ENCODE measurements around the gene ANKRD53. TPM values are rescaled to one million over a fixed set of nuclear protein-coding genes. Genes with fewer than 3 reads are reported as not detected.

ANKRD53 gene
- total RNA-seq, 4 donors from 2014 or later = 1.8 to 3.7 TPM; not detected in 2

GRCh38 chr2:70964133-70964532 is 14.3 kb upstream of the ANKRD53 start:
- H3K4me3 ChIP-seq = no peak overlapping the region
- H3K27me3 ChIP-seq = peaks cover 0 to 5% of the 10 kb centered on the region in 2 donors
- no peaks in the 10 kb centered on the region for H3K9me3 ChIP-seq
- no peak overlapping the region for H3K27ac ChIP-seq
- no peak for TF ChIP-seq POLR2A (IDR thresholded peaks at IDR 0.05)
- no peak for TF ChIP-seq CTCF (IDR thresholded peaks at IDR 0.05)
- intact Hi-C loops (cut with DNase I; ENCODE audit: low total_unique reads) = no loop called here
- no peaks in the 10 kb centered on the region for H3K36me3 ChIP-seq
- peaks cover 0 to 4% of the 10 kb centered on the region in 2 donors for H3K4me1 ChIP-seq
- no peak for DNase-seq

GRCh38 chr2:70964596-70965386 is 13.6 kb upstream of the ANKRD53 start:
- H3K9me3 ChIP-seq = no peaks in the 10 kb centered on the region
- peak overlapping the region; percentile 29 to 47 for H3K4me3 ChIP-seq
- peaks cover 0 to 5% of the 10 kb centered on the region in 2 donors for H3K27me3 ChIP-seq
- H3K36me3 ChIP-seq = no peaks in the 10 kb centered on the region
- no peak overlapping the region for H3K27ac ChIP-seq
- peaks cover 0 to 4% of the 10 kb centered on the region in 2 donors for H3K4me1 ChIP-seq
- TF ChIP-seq CTCF (IDR thresholded peaks at IDR 0.05) = peak; percentile 77 to 87 (median 80)
- TF ChIP-seq POLR2A (IDR thresholded peaks at IDR 0.05) = no peak
- intact Hi-C loops (cut with DNase I; ENCODE audit: low total_unique reads) = no loop called here
- peak; percentile 72 to 80 for DNase-seq

- peak in 1 of 2 donors; percentile 15 for DNase-seq
- intact Hi-C loops (cut with DNase I; ENCODE audit: low total_unique reads) = no loop called here
- Histone ChIP-seq H3K36me3 (no peaks in the 10 kb centered on the region), H3K4me1 (peaks cover 0 to 4% of the 10 kb centered on the region in 2 donors), H3K27me3 (peaks cover 0 to 5% of the 10 kb centered on the region in 2 donors), H3K9me3 (no peaks in the 10 kb centered on the region), H3K4me3 (peak overlapping the region; percentile 29 to 47), H3K27ac (no peak overlapping the region)
- TF ChIP-seq POLR2A (IDR thresholded peaks at IDR 0.05) (no peak), CTCF (IDR thresholded peaks at IDR 0.05) (no peak)
Observed at GRCh38 chr2:70965506-70965905, 12.9 kb upstream of the ANKRD53 start.

- Histone ChIP-seq H3K9me3 (no peaks in the 10 kb centered on the region), H3K4me1 (peaks cover 0 to 4% of the 10 kb centered on the region in 2 donors), H3K27ac (no peak overlapping the region), H3K36me3 (no peaks in the 10 kb centered on the region), H3K4me3 (no peak overlapping the region), H3K27me3 (peaks cover 0 to 5% of the 10 kb centered on the region in 2 donors)
- intact Hi-C loops (cut with DNase I; ENCODE audit: low total_unique reads) = no loop called here
- no peak for DNase-seq
- TF ChIP-seq CTCF (IDR thresholded peaks at IDR 0.05) (no peak), POLR2A (IDR thresholded peaks at IDR 0.05) (no peak)
Observed at GRCh38 chr2:70966681-70967080, 11.7 kb upstream of the ANKRD53 start.

- intact Hi-C loops (cut with DNase I; ENCODE audit: low total_unique reads) = no loop called here
- Histone ChIP-seq H3K36me3 (no peaks in the 10 kb centered on the region), H3K4me1 (peaks cover 0 to 4% of the 10 kb centered on the region in 2 donors), H3K4me3 (no peak overlapping the region), H3K27me3 (peaks cover 0 to 5% of the 10 kb centered on the region in 2 donors), H3K9me3 (no peaks in the 10 kb centered on the region), H3K27ac (no peak overlapping the region)
- TF ChIP-seq CTCF (IDR thresholded peaks at IDR 0.05) (no peak), POLR2A (IDR thresholded peaks at IDR 0.05) (no peak)
- DNase-seq = no peak
Observed at GRCh38 chr2:70967189-70967588, 11.2 kb upstream of the ANKRD53 start.

Data from uterus (tissue), 4 donors.